K562 (cell line): ENCODE measurements around the gene KYAT1.

Experiments
- CHD4 ChIP-seq: fragments of 200-600 bp; sonication (generic); IDR thresholded peaks from 3 replicates; pipeline ENCODE4 v1.6.1; 2012; ENCODE audit warnings: low read depth, mild to moderate bottlenecking, mixed read lengths, low read length, inconsistent platforms; ENCODE audit not compliant: insufficient read depth, insufficient replicate concordance, poor library complexity, severe bottlenecking
- JUND ChIP-seq, 2 experiments: IDR thresholded peaks; 2 replicates in 1 of 2; 3 replicates in 1 of 2; pipeline ENCODE4 v1.6.1; 2011; ENCODE audit warnings: borderline replicate concordance in 2 of 2, low read depth in 2 of 2, low read length in 2 of 2, improper control_type of control experiment in 1 of 2, missing biosample characterization in 1 of 2, missing genetic modification characterization in 1 of 2, missing genetic modification reagents in 1 of 2
- PHF8 ChIP-seq: fragments of 200-600 bp; sonication (generic); IDR thresholded peaks from 2 replicates; pipeline ENCODE4 v1.6.1; 2012; ENCODE audit warnings: mixed run types, mild to moderate bottlenecking, inconsistent platforms, low read length, moderate library complexity, borderline replicate concordance
- POLR3A ChIP-seq: IDR thresholded peaks from 2 replicates; pipeline ENCODE4 v1.6.1; 2011; ENCODE audit warnings: borderline replicate concordance, mild to moderate bottlenecking, moderate library complexity; ENCODE audit not compliant: insufficient read length, insufficient read depth; ENCODE audit errors: extremely low read depth
- SMARCE1 ChIP-seq: fragments of 450-650 bp; IDR thresholded peaks from 2 replicates; pipeline ENCODE4 v1.7.1; 2016; ENCODE audit warnings: mild to moderate bottlenecking
- TAF15 ChIP-seq: fragments of 200-400 bp; formaldehyde crosslinking; IDR thresholded peaks from 2 replicates; pipeline ENCODE4 v1.6.1; 2017; ENCODE audit warnings: mild to moderate bottlenecking, low read depth, low read length, moderate library complexity
- ZBTB8A ChIP-seq: fragments of 450-650 bp; IDR thresholded peaks from 2 replicates; pipeline ENCODE4 v1.6.1; 2018; ENCODE audit warnings: mild to moderate bottlenecking, moderate library complexity; ENCODE audit not compliant: partially characterized antibody
- ZNF175 ChIP-seq: fragments of 200-800 bp; sonication (Bioruptor generic); IDR thresholded peaks from 2 replicates; pipeline ENCODE4 v1.6.1; 2016; ENCODE audit warnings: low read depth, mild to moderate bottlenecking, missing genetic modification characterization, missing compliant biosample characterization
- ZNF184 ChIP-seq: sonication (generic); formaldehyde crosslinking; IDR thresholded peaks from 2 replicates; pipeline ENCODE4 v1.5.0; 2020; ENCODE audit warnings: missing genetic modification reagents
- ZNF583 ChIP-seq: fragments of 250-450 bp; sonication (Bioruptor Pico); IDR thresholded peaks from 2 replicates; pipeline ENCODE4 v1.4.0; 2020
- TF ChIP-seq, protein P1 (sequence below), 3 experiments: IDR thresholded peaks in 2 of 3; conservative IDR thresholded peaks in 1 of 3; 2 replicates each; pipeline ENCODE4 v1.5.1; 2011 to 2012; ENCODE audit warnings: low read length in 3 of 3, mild to moderate bottlenecking in 3 of 3, control low read depth in 2 of 3, improper control_type of control experiment in 1 of 3, inconsistent platforms in 1 of 3, low read depth in 1 of 3, mixed read lengths in 1 of 3, moderate library complexity in 1 of 3; ENCODE audit not compliant: insufficient read depth in 2 of 3
- TF ChIP-seq, protein P2 (sequence below): fragments of 250-450 bp; sonication (Bioruptor Pico); IDR thresholded peaks from 2 replicates; pipeline ENCODE4 v1.5.0; 2021; ENCODE audit warnings: mild to moderate bottlenecking, moderate library complexity
- TF ChIP-seq, protein P3 (sequence below), 2 experiments: fragments of 450-650 bp in 1 of 2; sonication (generic) in 1 of 2; formaldehyde crosslinking in 1 of 2; IDR thresholded peaks; 2 replicates each; pipeline versions ENCODE4 v1.7.1 to v1.9.0; 2016 to 2022; ENCODE audit warnings: inconsistent platforms in 1 of 2, mild to moderate bottlenecking in 1 of 2, missing genetic modification reagents in 1 of 2

DNA sequence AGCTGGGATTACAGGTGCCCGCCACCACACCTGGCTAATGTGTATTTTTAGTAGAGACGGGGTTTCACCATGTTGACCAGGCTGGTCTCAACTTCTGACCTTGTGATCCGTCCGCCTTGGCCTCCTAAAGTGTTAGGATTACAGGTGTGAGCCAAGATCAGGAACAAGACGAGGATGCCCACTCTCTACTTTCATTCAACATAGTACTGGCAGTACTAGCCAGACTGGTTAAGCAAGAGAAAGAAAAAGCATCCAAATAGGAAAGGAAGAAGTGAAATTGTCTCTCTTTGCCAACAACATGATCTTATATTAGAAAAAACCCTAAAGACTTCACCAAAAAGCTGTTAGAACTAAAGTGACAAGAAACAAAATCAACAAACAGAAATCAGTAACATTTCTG, 70.9 kb downstream of the KYAT1 start:
- TF ChIP-seq ZNF184 (CRISPR knock-in tag), result no peak
- TF ChIP-seq ZBTB8A, result no peak
- TF ChIP-seq JUND (IDR thresholded peaks at IDR 0.05; ENCODE audit: borderline replicate concordance, low read depth, low read length), result no peak
- no peak for TF ChIP-seq JUND (tag; IDR thresholded peaks at IDR 0.05; ENCODE audit: borderline replicate concordance, low read depth, low read length)
- no peak for TF ChIP-seq CHD4
- TF ChIP-seq, protein P1, sequence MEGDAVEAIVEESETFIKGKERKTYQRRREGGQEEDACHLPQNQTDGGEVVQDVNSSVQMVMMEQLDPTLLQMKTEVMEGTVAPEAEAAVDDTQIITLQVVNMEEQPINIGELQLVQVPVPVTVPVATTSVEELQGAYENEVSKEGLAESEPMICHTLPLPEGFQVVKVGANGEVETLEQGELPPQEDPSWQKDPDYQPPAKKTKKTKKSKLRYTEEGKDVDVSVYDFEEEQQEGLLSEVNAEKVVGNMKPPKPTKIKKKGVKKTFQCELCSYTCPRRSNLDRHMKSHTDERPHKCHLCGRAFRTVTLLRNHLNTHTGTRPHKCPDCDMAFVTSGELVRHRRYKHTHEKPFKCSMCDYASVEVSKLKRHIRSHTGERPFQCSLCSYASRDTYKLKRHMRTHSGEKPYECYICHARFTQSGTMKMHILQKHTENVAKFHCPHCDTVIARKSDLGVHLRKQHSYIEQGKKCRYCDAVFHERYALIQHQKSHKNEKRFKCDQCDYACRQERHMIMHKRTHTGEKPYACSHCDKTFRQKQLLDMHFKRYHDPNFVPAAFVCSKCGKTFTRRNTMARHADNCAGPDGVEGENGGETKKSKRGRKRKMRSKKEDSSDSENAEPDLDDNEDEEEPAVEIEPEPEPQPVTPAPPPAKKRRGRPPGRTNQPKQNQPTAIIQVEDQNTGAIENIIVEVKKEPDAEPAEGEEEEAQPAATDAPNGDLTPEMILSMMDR (IDR thresholded peaks at IDR 0.05 in 2 of 3, conservative IDR thresholded peaks at IDR 0.05 in 1 of 3; ENCODE audit: insufficient read depth in 2 of 3, low read depth in 1 of 3, low read length in 3 of 3), result no peak
- no peak for TF ChIP-seq SMARCE1
- TF ChIP-seq TAF15, result no peak
- TF ChIP-seq PHF8, result no peak
- no peak for TF ChIP-seq ZNF175 (CRISPR knock-in tag)
- no peak for TF ChIP-seq ZNF583 (CRISPR knock-in tag)
- TF ChIP-seq, protein P2, sequence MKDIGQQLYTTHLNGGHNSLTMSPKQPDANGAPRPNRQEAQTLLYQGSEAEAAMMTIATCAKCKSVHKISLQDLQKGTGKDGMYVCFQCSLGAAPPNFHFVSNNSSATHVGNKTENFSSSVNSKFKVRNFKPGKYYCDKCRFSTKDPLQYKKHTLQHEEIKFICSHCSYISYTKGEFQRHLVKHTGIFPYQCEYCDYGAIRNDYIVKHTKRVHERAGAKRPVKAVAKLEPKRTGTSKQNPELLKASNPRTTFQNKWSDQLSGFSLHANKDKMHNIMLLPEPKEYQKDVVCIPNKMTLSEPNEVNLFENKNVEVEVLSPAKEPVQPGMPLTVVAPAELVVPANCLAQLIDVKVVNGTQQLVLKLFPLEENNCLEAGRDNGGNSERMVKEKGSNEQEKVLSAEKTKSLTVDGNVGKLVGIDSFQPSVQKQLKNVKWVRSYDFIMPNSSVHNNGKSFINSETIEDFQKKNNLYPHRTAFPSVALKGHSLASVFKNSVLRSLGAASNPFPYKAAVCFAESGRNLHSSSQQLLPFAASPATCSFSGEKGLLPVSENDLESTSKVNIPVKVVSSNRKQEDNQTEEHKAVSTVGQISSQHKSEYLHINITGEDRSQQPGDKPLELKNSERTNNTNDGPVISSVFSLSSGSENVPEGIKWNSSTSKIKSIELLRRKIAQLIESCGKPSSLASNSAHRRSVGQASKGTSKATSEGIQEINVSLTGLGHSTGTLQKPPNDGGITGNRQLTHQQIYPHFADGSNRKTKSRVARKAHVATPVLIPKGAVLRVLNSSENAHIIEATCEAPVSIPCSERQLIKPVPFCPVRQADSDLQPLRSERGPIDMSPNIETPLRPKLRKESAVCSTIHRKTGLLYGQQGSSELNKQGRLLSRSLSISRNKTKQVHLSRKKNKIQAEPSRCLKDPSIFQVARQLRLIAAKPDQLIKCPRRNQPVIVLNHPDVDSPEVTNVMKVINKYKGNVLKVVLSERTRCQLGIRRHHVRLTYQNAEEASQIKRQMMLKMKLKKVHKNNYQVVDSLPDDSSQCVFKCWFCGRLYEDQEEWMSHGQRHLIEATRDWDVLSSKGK (CRISPR knock-in tag), result no peak
- TF ChIP-seq POLR3A, result no peak
- TF ChIP-seq, protein P3, sequence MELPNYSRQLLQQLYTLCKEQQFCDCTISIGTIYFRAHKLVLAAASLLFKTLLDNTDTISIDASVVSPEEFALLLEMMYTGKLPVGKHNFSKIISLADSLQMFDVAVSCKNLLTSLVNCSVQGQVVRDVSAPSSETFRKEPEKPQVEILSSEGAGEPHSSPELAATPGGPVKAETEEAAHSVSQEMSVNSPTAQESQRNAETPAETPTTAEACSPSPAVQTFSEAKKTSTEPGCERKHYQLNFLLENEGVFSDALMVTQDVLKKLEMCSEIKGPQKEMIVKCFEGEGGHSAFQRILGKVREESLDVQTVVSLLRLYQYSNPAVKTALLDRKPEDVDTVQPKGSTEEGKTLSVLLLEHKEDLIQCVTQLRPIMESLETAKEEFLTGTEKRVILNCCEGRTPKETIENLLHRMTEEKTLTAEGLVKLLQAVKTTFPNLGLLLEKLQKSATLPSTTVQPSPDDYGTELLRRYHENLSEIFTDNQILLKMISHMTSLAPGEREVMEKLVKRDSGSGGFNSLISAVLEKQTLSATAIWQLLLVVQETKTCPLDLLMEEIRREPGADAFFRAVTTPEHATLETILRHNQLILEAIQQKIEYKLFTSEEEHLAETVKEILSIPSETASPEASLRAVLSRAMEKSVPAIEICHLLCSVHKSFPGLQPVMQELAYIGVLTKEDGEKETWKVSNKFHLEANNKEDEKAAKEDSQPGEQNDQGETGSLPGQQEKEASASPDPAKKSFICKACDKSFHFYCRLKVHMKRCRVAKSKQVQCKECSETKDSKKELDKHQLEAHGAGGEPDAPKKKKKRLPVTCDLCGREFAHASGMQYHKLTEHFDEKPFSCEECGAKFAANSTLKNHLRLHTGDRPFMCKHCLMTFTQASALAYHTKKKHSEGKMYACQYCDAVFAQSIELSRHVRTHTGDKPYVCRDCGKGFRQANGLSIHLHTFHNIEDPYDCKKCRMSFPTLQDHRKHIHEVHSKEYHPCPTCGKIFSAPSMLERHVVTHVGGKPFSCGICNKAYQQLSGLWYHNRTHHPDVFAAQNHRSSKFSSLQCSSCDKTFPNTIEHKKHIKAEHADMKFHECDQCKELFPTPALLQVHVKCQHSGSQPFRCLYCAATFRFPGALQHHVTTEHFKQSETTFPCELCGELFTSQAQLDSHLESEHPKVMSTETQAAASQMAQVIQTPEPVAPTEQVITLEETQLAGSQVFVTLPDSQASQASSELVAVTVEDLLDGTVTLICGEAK (IDR thresholded peaks at IDR 0.05), result no peak
- TF ChIP-seq, protein P3 (CRISPR knock-in tag; IDR thresholded peaks at IDR 0.05), result no peak
